Uterus (tissue), 2 donors: ENCODE measurements around the gene ATAD3B.

ENCODE experiments used
- CTCF ChIP-seq, 4 experiments: fragments of 200-600 bp in 2 of 4; fragments of 450-650 bp in 2 of 4; sonication (generic) in 2 of 4; IDR thresholded peaks; one replicate each; pipeline ENCODE4 v1.5.1; 2016 to 2019; ENCODE audit warnings: antibody characterized with exemption in 4 of 4, mild to moderate bottlenecking in 2 of 4, moderate library complexity in 1 of 4
- POLR2A ChIP-seq, 2 donors: fragments of 450-650 bp; IDR thresholded peaks; one replicate each; pipeline ENCODE4 v1.6.1; 2016; ENCODE audit warnings: antibody characterized with exemption in 2 of 2, mild to moderate bottlenecking in 1 of 2, moderate library complexity in 1 of 2

DNA sequence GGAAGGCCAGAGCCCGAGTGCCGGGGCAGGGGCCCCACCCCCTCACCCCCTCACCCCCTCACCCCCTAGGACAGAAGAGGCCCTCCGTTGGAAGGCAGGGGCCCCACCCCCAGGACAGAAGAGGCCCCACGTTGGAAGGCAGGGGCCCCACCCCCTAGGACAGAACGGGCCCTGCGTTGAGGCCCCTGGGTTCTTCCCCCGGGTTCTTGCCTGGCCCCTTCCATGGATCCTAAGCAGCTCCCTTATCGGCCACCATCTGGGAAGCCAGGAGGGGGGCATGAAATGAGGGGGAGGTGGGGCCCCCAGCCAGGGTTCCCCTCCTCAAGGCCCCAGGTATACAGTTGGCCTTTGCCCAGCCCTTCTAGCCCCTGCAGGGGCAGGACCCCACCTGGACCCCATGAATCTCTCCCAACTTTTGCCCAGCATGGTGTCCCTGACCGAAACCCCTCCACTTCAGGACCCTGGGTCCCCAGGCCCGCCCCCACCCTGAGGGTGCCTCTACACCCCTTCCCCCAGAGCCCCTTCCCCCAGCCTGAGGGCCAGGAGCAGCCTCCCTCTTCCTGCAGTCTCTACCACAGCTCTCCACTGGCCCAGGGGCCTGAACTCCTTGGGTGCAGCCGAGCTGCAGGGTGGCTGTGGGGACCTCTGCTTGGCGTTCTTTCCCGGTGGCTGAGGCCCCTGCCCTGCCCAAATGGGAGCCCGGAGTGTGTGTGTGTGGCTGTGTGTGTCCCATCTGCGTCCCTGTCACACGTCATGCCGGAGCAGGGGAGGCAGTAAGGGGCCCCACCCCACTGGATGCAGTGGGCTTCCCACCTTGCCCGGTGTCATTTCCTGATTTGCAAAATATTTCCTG lies 40.3 kb upstream of the ATAD3B start:
- TF ChIP-seq CTCF (IDR thresholded peaks at IDR 0.05) (no peak), POLR2A (IDR thresholded peaks at IDR 0.05) (no peak)
